HCT116 (cell line): Measurements from ENCODE around the gene VHLL. TPM values are rescaled to one million over a fixed set of nuclear protein-coding genes. Genes with fewer than 3 reads are reported as not detected.

Experiments
- ATAC-seq: fragments of 200-7000 bp; cut with Tn5 transposase; 2 replicates; pipeline ENCODE4 v1.9.1; 2020; ENCODE audit warnings: mild to moderate bottlenecking, moderate library complexity
- BruUV-seq: library from RNA; stranded (reverse); fragments of 400-500 nt; replicated peaks from 2 replicates; lab custom pipeline; 2021; lab: Mats Ljungman, UMichigan
- CTCF ChIA-PET: fragments of 300-600 bp; sonication (Branson Sonifier 250); formaldehyde crosslinking; loops from one replicate; lab custom pipeline; 2021; ENCODE audit warnings: antibody characterized with exemption; lab: Charles Lee
- POLR2A ChIA-PET: fragments of 300-600, 350-600 bp; sonication (Branson Sonifier 250); formaldehyde crosslinking; loops from one replicate; lab custom pipeline; 2021; ENCODE audit warnings: antibody characterized with exemption; lab: Charles Lee
- RAD21 ChIA-PET, 2 experiments: fragments of 300-600 bp; sonication (Branson Sonifier 250); formaldehyde crosslinking; loops; one replicate each; lab custom pipeline; 2023; ENCODE audit warnings: low total read pairs in 2 of 2; ENCODE audit not compliant: uncharacterized antibody in 2 of 2, unreplicated experiment in 2 of 2, low non-redundant PET in 1 of 2; lab: Charles Lee
- DNase-seq: peaks from one replicate; pipeline ENCODE4 v3.0.0-alpha.2; 2010; ENCODE audit warnings: low read depth, low spot score
- H2AFZ ChIP-seq: fragments of 200-600 bp; shearing (Covaris generic), sonication (generic); 2 replicates; pipeline ENCODE4 v1.6.1; 2017; ENCODE audit warnings: low read depth, mixed run types, mixed read lengths, antibody characterized with exemption, low read length; ENCODE audit not compliant: poor library complexity, severe bottlenecking
- H3K27ac ChIP-seq: 2 replicates; pipeline ENCODE4 v1.5.1; 2012; ENCODE audit warnings: low read depth, low read length
- H3K27me3 ChIP-seq: fragments of 200-600 bp; sonication (generic); 2 replicates; pipeline ENCODE4 v1.6.1; 2016; ENCODE audit warnings: mixed run types, low read length, mixed read lengths; ENCODE audit not compliant: insufficient read depth
- H3K36me3 ChIP-seq, 2 experiments: fragments of 200-500 bp in 1 of 2; fragments of 200-600 bp in 1 of 2; sonication (Bioruptor generic) in 1 of 2; sonication (generic) in 1 of 2; 2 replicates each; pipeline versions ENCODE4 v1.5.1 to v1.6.1; 2014 to 2016; ENCODE audit warnings: low read length in 2 of 2, inconsistent platforms in 1 of 2, mixed read lengths in 1 of 2, mixed run types in 1 of 2; ENCODE audit not compliant: insufficient read depth in 2 of 2, control insufficient read depth in 1 of 2
- H3K4me1 ChIP-seq, 2 experiments: fragments of 200-600 bp in 1 of 2; sonication (generic) in 1 of 2; 2 replicates each; pipeline versions ENCODE4 v1.5.1 to v1.6.1; 2012 to 2017; ENCODE audit warnings: low read length in 2 of 2, inconsistent platforms in 1 of 2, mild to moderate bottlenecking in 1 of 2, mixed read lengths in 1 of 2, mixed run types in 1 of 2, moderate library complexity in 1 of 2; ENCODE audit not compliant: insufficient read depth in 2 of 2, control insufficient read depth in 1 of 2
- H3K4me2 ChIP-seq: fragments of 200-600 bp; sonication (generic); 2 replicates; pipeline ENCODE4 v1.6.1; 2017; ENCODE audit warnings: mixed run types, low read length, mixed read lengths
- H3K4me3 ChIP-seq, 2 experiments: fragments of 200-600 bp in 1 of 2; sonication (generic) in 1 of 2; replicated peaks in 1 of 2; 2 replicates each; pipeline ENCODE4 v1.5.1; 2011 to 2016; ENCODE audit warnings: low read length in 2 of 2, control low read depth in 1 of 2, low read depth in 1 of 2, mild to moderate bottlenecking in 1 of 2, mixed read lengths in 1 of 2, mixed run types in 1 of 2
- H3K79me2 ChIP-seq: fragments of 200-600 bp; sonication (generic); 2 replicates; pipeline ENCODE4 v1.6.1; 2017; ENCODE audit warnings: mild to moderate bottlenecking, mixed run types, low read length, moderate library complexity, mixed read lengths; ENCODE audit not compliant: insufficient read depth
- H3K9ac ChIP-seq: fragments of 200-600 bp; sonication (generic); 2 replicates; pipeline ENCODE4 v1.6.1; 2016; ENCODE audit warnings: low read length, mixed read lengths
- H3K9me2 ChIP-seq: fragments of 200-600 bp; sonication (generic), shearing (Covaris generic); 2 replicates; pipeline ENCODE4 v1.6.1; 2017; ENCODE audit warnings: mixed run types, mild to moderate bottlenecking, moderate library complexity; ENCODE audit not compliant: insufficient read depth
- H3K9me3 ChIP-seq, 2 experiments: fragments of 200-500 bp in 1 of 2; fragments of 200-600 bp in 1 of 2; sonication (Bioruptor generic) in 1 of 2; sonication (generic) in 1 of 2; 2 replicates each; pipeline ENCODE4 v1.6.1; 2014 to 2017; ENCODE audit warnings: low read length in 2 of 2, mixed read lengths in 2 of 2, inconsistent platforms in 1 of 2, low read depth in 1 of 2, mild to moderate bottlenecking in 1 of 2, mixed run types in 1 of 2, moderate library complexity in 1 of 2; ENCODE audit not compliant: control insufficient read depth in 1 of 2, insufficient read depth in 1 of 2
- H4K20me1 ChIP-seq: fragments of 200-600 bp; sonication (generic), shearing (Covaris generic); 2 replicates; pipeline ENCODE4 v1.6.1; 2017; ENCODE audit warnings: mixed run types, mild to moderate bottlenecking, moderate library complexity; ENCODE audit not compliant: insufficient read depth
- CEBPB ChIP-seq: IDR thresholded peaks from 2 replicates; pipeline ENCODE4 v1.6.1; 2012; ENCODE audit warnings: low read depth
- EZH2 ChIP-seq: fragments of 200-600 bp; sonication (generic); IDR thresholded peaks from 2 replicates; pipeline ENCODE4 v1.6.1; 2017; ENCODE audit warnings: antibody characterized with exemption, mixed run types
- EZH2phosphoT487 ChIP-seq: fragments of 200-600 bp; IDR thresholded peaks from 2 replicates; pipeline ENCODE4 v1.6.1; 2018; ENCODE audit warnings: antibody characterized with exemption, borderline replicate concordance
- JUND ChIP-seq: IDR thresholded peaks from 2 replicates; pipeline ENCODE4 v1.6.1; 2012
- POLR2A ChIP-seq: IDR thresholded peaks from 2 replicates; pipeline ENCODE4 v1.7.0; 2011; ENCODE audit warnings: borderline replicate concordance; ENCODE audit not compliant: insufficient read depth, insufficient read length; ENCODE audit errors: extremely low read depth
- RAD21 ChIP-seq: IDR thresholded peaks from 2 replicates; pipeline ENCODE4 v1.6.1; 2012; ENCODE audit warnings: low read depth, mild to moderate bottlenecking
- SIN3A ChIP-seq: IDR thresholded peaks from 2 replicates; pipeline ENCODE4 v1.6.1; 2012; ENCODE audit warnings: low read depth
- SRF ChIP-seq: IDR thresholded peaks from 2 replicates; pipeline ENCODE4 v1.6.1; 2012; ENCODE audit warnings: low read depth
- TCF7L2 ChIP-seq: IDR thresholded peaks from 2 replicates; pipeline ENCODE4 v1.7.0; 2011; ENCODE audit warnings: borderline replicate concordance, inconsistent platforms; ENCODE audit not compliant: insufficient read depth, insufficient read length; ENCODE audit errors: extremely low read depth
- YY1 ChIP-seq: IDR thresholded peaks from 2 replicates; pipeline ENCODE4 v1.6.1; 2011; ENCODE audit warnings: low read length, low read depth, moderate library complexity, mild to moderate bottlenecking; ENCODE audit not compliant: insufficient replicate concordance; ENCODE audit errors: extremely low read depth
- intact Hi-C: fragments of 100-400 bp; cut with micrococcal nuclease; formaldehyde crosslinking; loops from 2 replicates; pipeline ENCODE4 v1.10.0; 2022
- total RNA-seq: library from RNA; stranded (reverse); gene quantifications from one replicate; pipeline ENCODE4 v1.2.1, GENCODE V29; 2021; ENCODE audit not compliant: unreplicated experiment
- TF ChIP-seq, protein P1 (sequence below), 3 experiments: fragments of 200-600 bp in 1 of 3; sonication (generic) in 1 of 3; IDR thresholded peaks in 2 of 3; conservative IDR thresholded peaks in 1 of 3; 2 replicates each; pipeline ENCODE4 v1.5.1; 2012 to 2017; ENCODE audit warnings: low read depth in 2 of 3, low read length in 2 of 3, antibody characterized with exemption in 1 of 3, borderline replicate concordance in 1 of 3, control low read depth in 1 of 3, mild to moderate bottlenecking in 1 of 3, mixed read lengths in 1 of 3, mixed run types in 1 of 3, moderate library complexity in 1 of 3; ENCODE audit not compliant: insufficient read depth in 1 of 3

VHLL gene
- total RNA-seq, 1 experiment from 2014 or later: not detected

DNA sequence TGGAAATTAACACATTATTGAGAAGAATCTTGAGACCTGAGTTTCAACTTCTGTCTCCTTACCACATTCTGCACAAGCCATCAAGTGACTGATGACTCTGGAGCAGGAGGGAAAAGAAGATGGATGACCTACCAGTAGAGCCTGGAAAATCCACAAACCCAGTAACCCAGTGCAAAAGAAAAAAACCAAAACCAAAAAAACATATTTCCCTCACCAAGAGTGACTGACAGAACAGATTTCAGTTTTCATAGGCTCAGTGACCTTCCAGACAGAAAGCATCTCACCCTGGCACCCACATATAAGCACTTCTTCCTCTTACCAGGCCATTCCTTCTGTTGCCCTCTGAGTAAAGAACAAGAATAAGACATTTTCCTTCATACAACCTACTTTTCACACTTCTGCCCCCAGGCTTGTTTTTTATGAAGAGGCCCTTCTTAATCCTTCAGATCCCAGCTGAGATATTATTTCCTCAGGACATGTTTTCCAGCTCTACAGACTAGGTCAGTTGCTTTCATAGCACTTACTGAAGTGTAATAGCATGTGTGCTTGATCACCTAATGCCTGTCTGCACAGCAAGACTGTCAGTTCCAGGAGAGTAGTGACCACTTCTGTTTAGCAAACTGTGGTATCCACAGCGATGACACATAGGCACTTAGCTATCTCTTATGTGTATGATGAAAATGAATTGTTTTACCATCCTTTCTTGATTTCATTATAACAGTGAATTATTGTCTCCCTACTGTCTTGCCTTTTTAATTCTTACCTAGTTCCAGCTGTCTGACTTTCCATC lies 43.3 kb upstream of the VHLL start:
- no peaks in the 10 kb centered on the region for H3K9me3 ChIP-seq
- H3K4me1 ChIP-seq: peaks cover 0 to 9% of the 10 kb centered on the region in 2 experiments; a peak in 2 of 4 replicates
- POLR2A ChIA-PET: no interaction called here
- CTCF ChIA-PET: no interaction called here
- H3K36me3 ChIP-seq: no peaks in the 10 kb centered on the region
- H3K9me2 ChIP-seq: no peaks in the 10 kb centered on the region
- RAD21 ChIA-PET: no interaction called here
- no peak for ATAC-seq
- H3K9ac ChIP-seq: no peak overlapping the region
- H3K79me2 ChIP-seq: peaks cover 8% of the 10 kb centered on the region
- TF ChIP-seq SRF (no peak), RAD21 (no peak), CEBPB (no peak), POLR2A (no peak), JUND (no peak), EZH2 (no peak), TCF7L2 (no peak), YY1 (no peak), SIN3A (no peak), EZH2phosphoT487 (no peak)
- TF ChIP-seq, protein P1, sequence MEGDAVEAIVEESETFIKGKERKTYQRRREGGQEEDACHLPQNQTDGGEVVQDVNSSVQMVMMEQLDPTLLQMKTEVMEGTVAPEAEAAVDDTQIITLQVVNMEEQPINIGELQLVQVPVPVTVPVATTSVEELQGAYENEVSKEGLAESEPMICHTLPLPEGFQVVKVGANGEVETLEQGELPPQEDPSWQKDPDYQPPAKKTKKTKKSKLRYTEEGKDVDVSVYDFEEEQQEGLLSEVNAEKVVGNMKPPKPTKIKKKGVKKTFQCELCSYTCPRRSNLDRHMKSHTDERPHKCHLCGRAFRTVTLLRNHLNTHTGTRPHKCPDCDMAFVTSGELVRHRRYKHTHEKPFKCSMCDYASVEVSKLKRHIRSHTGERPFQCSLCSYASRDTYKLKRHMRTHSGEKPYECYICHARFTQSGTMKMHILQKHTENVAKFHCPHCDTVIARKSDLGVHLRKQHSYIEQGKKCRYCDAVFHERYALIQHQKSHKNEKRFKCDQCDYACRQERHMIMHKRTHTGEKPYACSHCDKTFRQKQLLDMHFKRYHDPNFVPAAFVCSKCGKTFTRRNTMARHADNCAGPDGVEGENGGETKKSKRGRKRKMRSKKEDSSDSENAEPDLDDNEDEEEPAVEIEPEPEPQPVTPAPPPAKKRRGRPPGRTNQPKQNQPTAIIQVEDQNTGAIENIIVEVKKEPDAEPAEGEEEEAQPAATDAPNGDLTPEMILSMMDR (IDR thresholded peaks at IDR 0.05 in 2 of 3, conservative IDR thresholded peaks at IDR 0.05 in 1 of 3; ENCODE audit: borderline replicate concordance in 1 of 3, insufficient read depth in 1 of 3, low read depth in 2 of 3, low read length in 2 of 3): no peak
- H4K20me1 ChIP-seq: no peaks in the 10 kb centered on the region
- intact Hi-C loops: no loop called here
- no peak overlapping the region for H3K27ac ChIP-seq
- H3K4me3 ChIP-seq: no peak overlapping the region
- H3K27me3 ChIP-seq: 0 out of 2 replicates have a peak, but pooled peaks cover 2% of the 10 kb centered on the region
- DNase-seq: no peak
- no TSS peak for BruUV-seq
- no peak overlapping the region for H3K4me2 ChIP-seq
- H2AFZ ChIP-seq: no peak overlapping the region
